OCI-LY3 (cell line): ENCODE data around the gene GSTA5.

Source experiments
- EZH2phosphoT487 ChIP-seq: fragments of 200-600 bp; shearing (Covaris generic); IDR thresholded peaks from 2 replicates; pipeline ENCODE4 v1.6.1; 2018; ENCODE audit warnings: antibody characterized with exemption, mixed run types, low read depth
- TF ChIP-seq, protein P1 (sequence below): fragments of 200-600, 300-600 bp; sonication (generic); IDR thresholded peaks from 2 replicates; pipeline ENCODE4 v1.5.1; 2014; ENCODE audit warnings: antibody characterized with exemption, low read length, low read depth

GRCh38 chr6:52787917-52788316 lies 52.7 kb downstream of the GSTA5 start:
- TF ChIP-seq, protein P1, sequence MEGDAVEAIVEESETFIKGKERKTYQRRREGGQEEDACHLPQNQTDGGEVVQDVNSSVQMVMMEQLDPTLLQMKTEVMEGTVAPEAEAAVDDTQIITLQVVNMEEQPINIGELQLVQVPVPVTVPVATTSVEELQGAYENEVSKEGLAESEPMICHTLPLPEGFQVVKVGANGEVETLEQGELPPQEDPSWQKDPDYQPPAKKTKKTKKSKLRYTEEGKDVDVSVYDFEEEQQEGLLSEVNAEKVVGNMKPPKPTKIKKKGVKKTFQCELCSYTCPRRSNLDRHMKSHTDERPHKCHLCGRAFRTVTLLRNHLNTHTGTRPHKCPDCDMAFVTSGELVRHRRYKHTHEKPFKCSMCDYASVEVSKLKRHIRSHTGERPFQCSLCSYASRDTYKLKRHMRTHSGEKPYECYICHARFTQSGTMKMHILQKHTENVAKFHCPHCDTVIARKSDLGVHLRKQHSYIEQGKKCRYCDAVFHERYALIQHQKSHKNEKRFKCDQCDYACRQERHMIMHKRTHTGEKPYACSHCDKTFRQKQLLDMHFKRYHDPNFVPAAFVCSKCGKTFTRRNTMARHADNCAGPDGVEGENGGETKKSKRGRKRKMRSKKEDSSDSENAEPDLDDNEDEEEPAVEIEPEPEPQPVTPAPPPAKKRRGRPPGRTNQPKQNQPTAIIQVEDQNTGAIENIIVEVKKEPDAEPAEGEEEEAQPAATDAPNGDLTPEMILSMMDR = no peak
- TF ChIP-seq EZH2phosphoT487 = no peak
